Duodenal mucosa (tissue), 2 donors: Measurements from ENCODE around the gene ZBED4.

Experiments
- H3K27ac ChIP-seq: one replicate; pipeline ENCODE4 v1.7.0; 2013; ENCODE audit warnings: low read depth, low read length
- H3K27me3 ChIP-seq, 2 donors: one replicate each; pipeline ENCODE4 v1.7.0; 2013; ENCODE audit warnings: low read length in 2 of 2, control low read depth in 1 of 2; ENCODE audit not compliant: insufficient read depth in 2 of 2, control insufficient read depth in 1 of 2
- H3K36me3 ChIP-seq, 2 donors: one replicate each; pipeline ENCODE4 v1.7.0; 2013; ENCODE audit warnings: low read length in 2 of 2, control low read depth in 1 of 2; ENCODE audit not compliant: insufficient read depth in 2 of 2, control insufficient read depth in 1 of 2
- H3K4me1 ChIP-seq, 2 donors: one replicate each; pipeline ENCODE4 v1.7.0; 2013; ENCODE audit warnings: low read length in 2 of 2, control low read depth in 1 of 2; ENCODE audit not compliant: insufficient read depth in 2 of 2, control insufficient read depth in 1 of 2
- H3K4me3 ChIP-seq, 2 donors: one replicate each; pipeline ENCODE4 v1.7.0; 2013; ENCODE audit warnings: low read length in 2 of 2, low read depth in 1 of 2
- H3K9ac ChIP-seq, 2 donors: one replicate each; pipeline ENCODE4 v1.7.0; 2013; ENCODE audit warnings: low read length in 2 of 2, low read depth in 1 of 2
- H3K9me3 ChIP-seq, 2 donors: one replicate each; pipeline ENCODE4 v1.7.0; 2013; ENCODE audit warnings: low read length in 2 of 2, control low read depth in 1 of 2; ENCODE audit not compliant: control insufficient read depth in 1 of 2

ZBED4 gene

DNA sequence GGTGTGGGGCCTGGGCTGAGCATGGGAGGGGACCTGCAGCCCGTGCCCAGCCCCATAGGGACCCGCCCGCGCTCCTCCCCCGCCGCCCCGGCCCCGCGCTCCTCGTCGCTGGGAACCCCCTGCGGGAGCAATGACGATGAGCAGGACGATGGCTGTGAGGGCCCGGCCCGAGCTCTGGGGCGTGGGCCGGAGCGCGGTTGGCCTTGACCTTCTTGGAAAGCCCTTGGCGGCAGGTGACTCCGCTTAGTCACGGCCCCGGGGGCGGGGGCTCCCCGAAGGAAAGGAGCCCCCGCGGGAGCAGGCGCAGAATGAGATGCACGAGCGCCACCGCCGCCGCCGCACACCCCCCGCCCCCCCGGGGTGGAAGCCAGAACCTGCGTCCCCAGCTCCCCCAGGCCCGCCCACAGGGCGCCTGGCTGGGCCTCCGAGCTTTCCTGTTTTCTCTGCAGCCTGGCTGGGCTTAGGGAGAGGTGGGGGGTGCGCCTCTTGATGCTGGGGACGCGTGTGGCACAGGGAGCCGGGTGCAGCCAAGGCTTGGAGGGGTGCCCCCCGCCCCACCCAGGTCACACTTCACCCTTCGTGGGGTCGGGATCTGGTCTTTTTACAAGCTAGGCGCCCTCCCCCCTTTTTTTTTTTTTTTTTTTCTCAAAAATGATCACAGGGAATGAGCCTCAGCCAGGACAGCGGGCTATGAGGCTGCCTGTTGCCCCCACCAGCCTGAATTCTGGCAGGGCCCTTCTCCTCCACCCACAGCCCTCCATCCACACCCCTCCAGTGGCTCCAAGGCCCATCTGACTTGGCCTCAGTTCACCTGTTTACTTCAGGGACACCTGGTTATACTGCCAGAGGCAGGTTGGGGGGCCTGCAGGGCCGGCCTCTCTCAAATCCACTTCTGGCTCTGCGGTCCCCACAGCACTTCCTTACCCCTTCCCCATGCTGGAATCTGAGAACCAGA lies 82.7 kb downstream of the ZBED4 start:
- Histone ChIP-seq H3K9ac (peak overlapping the region in 1 of 2 donors; percentile 10), H3K4me3 (peak overlapping the region; percentile 15 to 21), H3K27me3 (no peaks in the 10 kb centered on the region), H3K27ac (peak overlapping the region; percentile 32), H3K4me1 (peaks cover 22 to 32% of the 10 kb centered on the region in 2 donors), H3K36me3 (no peaks in the 10 kb centered on the region), H3K9me3 (no peaks in the 10 kb centered on the region)

DNA sequence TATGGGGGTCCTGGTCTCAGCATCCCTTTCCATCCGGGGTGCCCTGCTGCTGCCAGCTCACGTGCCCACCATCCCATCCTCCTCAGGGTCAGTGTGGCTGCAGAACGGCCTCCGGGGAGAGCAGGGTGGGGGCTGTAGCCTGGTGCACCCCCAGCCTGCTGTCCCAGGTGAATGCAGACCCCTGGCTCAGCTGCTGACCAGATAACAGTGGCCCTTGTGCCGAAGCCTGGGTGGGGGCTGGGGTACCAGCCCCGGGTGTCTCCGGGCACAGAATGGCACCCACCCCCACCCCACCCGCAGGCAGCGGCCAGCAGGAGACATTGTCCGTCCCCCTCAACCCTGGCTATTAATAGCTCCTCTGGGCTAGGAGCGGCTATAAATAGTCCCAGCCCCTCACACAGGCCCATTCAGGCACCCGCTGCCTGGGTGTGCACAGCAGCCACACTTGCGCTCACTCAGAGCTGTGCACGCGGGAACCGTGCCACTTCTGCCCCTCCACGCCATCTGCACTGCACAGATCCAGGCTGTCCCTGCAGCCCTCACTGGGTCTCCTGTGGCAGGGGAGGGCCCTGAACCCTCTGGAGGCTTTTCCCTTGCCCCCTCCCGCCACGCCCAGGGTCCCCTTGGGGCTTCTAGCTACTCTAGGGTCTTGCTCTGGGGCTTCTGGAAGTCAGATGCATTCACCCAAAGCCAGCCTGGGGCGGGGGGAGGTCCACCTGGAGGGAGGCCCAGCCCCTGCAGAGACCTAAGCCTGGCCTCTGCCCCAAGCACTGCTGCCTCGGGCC lies 83.5 kb downstream of the ZBED4 start:
- H3K4me3 ChIP-seq, result no peak overlapping the region
- H3K27me3 ChIP-seq, result no peaks in the 10 kb centered on the region
- no peak overlapping the region for H3K9ac ChIP-seq
- no peaks in the 10 kb centered on the region for H3K9me3 ChIP-seq
- H3K27ac ChIP-seq, result peak overlapping the region; percentile 83
- peaks cover 18 to 32% of the 10 kb centered on the region in 2 donors for H3K4me1 ChIP-seq
- H3K36me3 ChIP-seq, result no peaks in the 10 kb centered on the region

DNA sequence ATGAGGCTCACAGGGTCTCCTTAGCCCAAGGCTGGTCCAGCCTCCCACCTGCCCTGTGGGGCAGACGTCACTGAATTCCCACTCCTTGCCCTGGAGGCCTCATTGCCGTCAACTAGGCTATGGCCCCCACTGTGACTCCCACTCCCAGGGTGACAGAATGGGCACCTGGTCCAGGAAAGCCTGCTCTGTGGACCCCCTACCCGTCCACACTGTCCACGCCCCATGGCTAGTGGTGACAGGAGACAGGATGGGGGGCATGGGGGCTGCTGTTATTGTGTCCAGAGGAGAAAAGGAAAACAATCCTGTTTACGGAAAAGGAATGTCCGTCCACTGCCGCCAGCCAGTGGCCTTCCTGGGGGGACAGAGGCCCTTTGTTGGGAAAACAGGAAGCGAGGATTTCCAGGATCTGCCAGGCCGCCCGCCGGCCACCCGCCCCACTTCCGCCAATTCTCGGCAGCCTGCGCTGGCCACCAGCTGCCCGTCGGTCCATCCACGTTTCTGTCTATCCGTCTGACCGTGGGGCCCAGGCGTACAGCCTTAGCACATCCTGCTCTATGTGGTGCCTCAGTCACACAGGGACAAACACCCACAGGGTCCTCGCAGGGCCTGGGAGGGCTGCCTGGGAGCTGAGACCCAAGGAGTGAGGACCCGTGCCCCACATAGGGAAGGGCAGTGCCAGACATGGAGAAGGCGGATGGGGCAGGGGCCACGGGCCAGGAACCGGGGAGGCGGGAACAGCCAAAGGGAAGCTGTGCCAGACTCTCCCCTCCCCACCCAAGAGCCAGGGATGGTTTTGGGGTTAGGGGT lies 84.3 kb downstream of the ZBED4 start:
- H3K9ac ChIP-seq, result no peak overlapping the region
- H3K4me3 ChIP-seq, result no peak overlapping the region
- H3K27ac ChIP-seq, result peak overlapping the region; percentile 83
- H3K27me3 ChIP-seq, result no peaks in the 10 kb centered on the region
- H3K9me3 ChIP-seq, result no peaks in the 10 kb centered on the region
- H3K36me3 ChIP-seq, result no peaks in the 10 kb centered on the region
- peaks cover 18 to 31% of the 10 kb centered on the region in 2 donors for H3K4me1 ChIP-seq

DNA sequence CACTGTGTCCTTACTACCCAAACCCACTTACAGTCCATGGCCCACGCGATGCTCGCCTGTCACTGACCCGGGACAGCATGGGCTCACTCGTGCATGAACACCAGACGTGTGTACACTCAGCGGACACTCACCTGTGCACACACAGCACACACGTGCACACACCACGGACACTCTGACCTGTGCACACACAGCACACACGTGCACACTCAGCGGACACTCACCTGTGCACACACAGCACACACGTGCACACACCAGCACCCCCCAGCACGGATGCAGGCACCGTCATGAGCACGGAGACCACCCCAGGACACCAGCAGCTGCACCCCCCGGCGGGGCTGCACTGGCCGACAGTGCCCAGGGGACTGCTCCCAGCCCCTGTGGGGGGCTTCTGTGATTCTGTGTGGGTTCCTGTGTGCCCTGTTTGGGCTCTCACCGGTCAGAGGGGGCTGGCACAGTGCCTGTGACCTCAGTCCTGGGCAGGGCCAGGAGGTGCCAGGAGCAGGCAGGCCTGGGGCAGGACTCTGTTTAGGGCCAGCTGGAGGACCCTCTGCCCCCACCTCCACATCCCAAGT lies 85.0 kb downstream of the ZBED4 start:
- H3K9ac ChIP-seq, result no peak overlapping the region
- no peak overlapping the region for H3K4me3 ChIP-seq
- peak overlapping the region; percentile 51 for H3K27ac ChIP-seq
- no peaks in the 10 kb centered on the region for H3K9me3 ChIP-seq
- H3K36me3 ChIP-seq, result no peaks in the 10 kb centered on the region
- no peaks in the 10 kb centered on the region for H3K27me3 ChIP-seq
- H3K4me1 ChIP-seq, result peaks cover 13 to 25% of the 10 kb centered on the region in 2 donors
